IPS-18c (cell line): ENCODE results near the gene PHF23.
A peak's percentile ranks its signal among the peaks of the same experiment; 100 is the strongest.

Experiments
- H3K4me3 ChIP-seq: 2 replicates; pipeline ENCODE4 v1.7.0; 2013; ENCODE audit warnings: low read depth, mild to moderate bottlenecking, low read length, moderate library complexity; ENCODE audit not compliant: insufficient read depth
- H3K9me3 ChIP-seq: one replicate; pipeline ENCODE4 v1.6.1; 2013; ENCODE audit warnings: mild to moderate bottlenecking, low read length, moderate library complexity; ENCODE audit not compliant: control insufficient read depth, insufficient read depth

The PHF23 gene

DNA sequence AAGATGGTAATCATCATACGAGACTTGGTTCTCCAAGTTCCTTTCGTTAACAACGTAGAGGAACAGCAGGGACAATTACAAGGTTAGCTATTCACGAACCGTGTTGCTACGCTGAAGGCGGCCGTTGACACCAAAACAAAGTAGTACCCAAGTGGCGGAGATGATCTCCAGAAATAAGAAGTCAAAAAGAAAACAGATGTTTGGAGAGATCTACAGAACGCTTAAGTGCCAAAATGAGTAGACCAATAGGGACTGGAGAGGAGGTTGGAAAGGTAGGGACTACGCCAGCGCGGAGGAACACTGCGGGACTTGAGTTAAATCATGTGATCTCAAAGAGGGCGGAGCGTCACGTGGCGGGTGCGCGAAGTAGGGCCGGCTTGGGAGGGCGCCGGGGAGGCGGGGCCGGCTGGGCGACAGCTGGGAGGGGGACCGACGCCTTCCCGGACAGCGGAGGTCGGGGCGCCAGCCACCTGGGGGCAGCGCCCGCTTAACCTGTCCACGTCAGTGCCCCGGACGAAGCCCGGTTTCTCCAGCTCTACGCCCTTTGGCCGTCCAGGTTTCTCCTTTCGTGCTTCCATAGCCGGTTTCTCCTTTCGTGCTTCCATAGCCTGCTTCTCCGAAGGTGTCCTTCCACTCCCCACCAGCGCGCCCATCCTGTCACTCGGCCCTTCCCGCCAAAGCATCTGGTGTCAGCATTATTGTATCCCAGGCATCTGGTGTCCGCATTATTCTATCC is 3.6 kb upstream of the PHF23 start:
- Histone ChIP-seq H3K4me3 (peak overlapping the region; percentile 97), H3K9me3 (no peaks in the 10 kb centered on the region)

- H3K9me3 ChIP-seq, result no peaks in the 10 kb centered on the region
These were observed 2.8 kb upstream of the PHF23 start, which contains the start of gene GABARAP for GRCh38 chr17:7241783-7242716. TSS of gene GABARAP (minus strand) at chr17:7242449. CDS start at chr17:7242330, 119 bp downstream.

GRCh38 chr17:7241090-7241733 is 2.0 kb upstream of the PHF23 start:
- Histone ChIP-seq H3K9me3 (no peaks in the 10 kb centered on the region), H3K4me3 (peak overlapping the region; percentile 97)

More at GRCh38 chr17:7241783-7242716, 2.8 kb upstream of the PHF23 start, which contains the start of gene GABARAP:
- peak within 1 kb of the TSS; percentile 97 for H3K4me3 ChIP-seq

DNA sequence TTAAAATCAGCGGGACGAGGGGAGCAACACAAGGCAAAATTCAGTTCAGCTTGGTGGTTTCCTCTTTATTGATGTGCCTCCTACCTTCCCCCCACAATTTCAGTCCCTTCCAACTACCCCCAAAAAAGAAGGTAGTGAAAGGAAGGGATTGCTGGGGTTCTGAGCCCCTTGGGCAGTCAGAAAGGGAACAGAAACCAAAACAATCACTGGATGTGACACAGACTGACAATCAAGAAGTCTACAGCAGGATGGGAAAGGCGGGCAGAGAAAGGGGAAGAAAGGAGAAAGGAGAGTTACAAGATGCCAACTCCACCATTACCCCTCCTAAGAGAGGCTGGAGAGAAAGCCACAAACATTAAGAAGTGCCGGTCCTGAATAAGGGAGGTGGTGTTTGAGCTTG is 1.1 kb upstream of the PHF23 start:
- 0 out of 2 replicates have a peak overlapping the region, but pooled peaks have one; percentile 20 for H3K4me3 ChIP-seq
- no peaks in the 10 kb centered on the region for H3K9me3 ChIP-seq

GRCh38 chr17:7238420-7239090 is 702 bp downstream of the PHF23 start:
- Histone ChIP-seq H3K4me3 (peak overlapping the region; percentile 96), H3K9me3 (no peaks in the 10 kb centered on the region)

GRCh38 chr17:7237761-7238419 is 1.4 kb downstream of the PHF23 start:
- no peaks in the 10 kb centered on the region for H3K9me3 ChIP-seq
- H3K4me3 ChIP-seq, result peak overlapping the region; percentile 96

DNA sequence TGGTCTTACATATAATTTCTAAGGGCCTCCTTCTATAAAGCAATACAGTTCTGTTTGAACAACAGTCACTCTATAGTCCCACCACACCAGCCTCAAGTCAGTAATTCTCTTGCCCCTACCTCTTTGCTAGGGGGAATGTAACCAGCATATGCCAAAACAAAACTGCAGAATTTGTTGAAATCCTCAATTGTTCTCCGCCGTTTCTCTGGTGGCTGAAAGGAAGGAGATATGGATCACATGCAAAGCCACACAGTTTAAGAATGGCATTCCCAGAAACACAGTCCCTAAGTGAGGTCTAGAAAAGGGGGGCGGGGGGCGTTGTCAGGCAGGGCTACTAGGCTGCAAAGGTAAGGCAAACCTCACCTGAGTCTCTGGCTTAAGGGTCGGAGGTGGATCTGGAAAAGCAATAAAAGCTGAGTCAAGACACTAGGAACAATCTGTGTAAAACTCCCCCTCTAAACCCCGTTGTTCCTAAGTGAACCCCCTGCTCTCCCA is 1.9 kb downstream of the PHF23 start:
- Histone ChIP-seq H3K4me3 (peak overlapping the region; percentile 75), H3K9me3 (no peaks in the 10 kb centered on the region)

GRCh38 chr17:7236808-7237207 is 2.4 kb downstream of the PHF23 start:
- H3K9me3 ChIP-seq, result no peaks in the 10 kb centered on the region
- H3K4me3 ChIP-seq, result no peak overlapping the region

DNA sequence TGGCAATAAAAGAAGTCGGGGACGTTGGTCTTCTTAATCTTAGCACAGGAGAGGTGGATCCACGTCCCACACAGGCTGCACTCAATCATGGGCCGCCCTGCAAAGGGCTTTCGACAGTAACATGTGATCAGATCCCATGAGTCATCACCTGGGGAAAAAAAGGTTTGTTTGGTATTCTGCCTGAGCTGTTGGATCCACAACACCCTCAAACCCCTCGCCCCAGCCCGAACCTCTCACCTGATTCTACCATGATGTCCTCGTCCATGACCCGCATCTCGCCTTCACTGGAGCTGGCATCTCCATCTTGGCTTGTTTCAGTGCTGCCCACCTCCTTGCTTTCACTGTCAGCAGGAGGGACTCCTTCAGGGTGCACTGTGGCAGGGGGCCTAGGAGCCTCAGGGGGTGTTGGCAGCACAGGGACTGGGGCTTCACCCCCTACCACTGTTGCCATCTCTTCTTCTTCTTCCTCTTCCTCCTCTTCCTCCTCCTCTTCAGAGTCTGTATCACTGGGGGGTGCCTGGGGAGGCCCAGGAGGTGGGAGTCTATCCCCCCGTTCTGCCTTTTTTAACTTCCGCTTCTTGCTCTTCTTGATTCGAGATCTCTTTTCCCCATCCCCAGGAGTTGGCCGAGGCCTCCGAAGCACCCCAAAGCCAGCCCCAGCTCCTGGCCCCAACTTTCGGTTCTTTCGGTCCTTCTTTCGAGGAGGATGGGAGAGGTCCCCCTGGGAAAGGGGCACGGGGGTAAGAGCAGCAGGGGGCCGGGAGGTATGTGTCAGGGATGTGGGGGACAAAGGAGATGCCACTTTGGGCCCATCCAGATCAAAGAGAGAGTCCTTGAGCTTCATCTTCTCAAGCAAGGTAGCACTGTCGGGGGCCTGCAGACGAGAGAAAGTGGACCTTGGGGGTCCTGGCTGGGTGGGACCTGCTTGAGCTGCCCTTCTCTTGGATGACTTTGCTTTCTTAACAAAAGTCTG is 3.3 kb downstream of the PHF23 start:
- H3K9me3 ChIP-seq, result no peaks in the 10 kb centered on the region
- no peak overlapping the region; the same call in 1 of the 2 replicates for H3K4me3 ChIP-seq

GRCh38 chr17:7234083-7234951 is 4.9 kb downstream of the PHF23 start, which contains the start of gene DVL2:
TSS of gene DVL2 (minus strand) at chr17:7234517. CDS start at chr17:7234262, 255 bp downstream.
- no peaks in the 10 kb centered on the region for H3K9me3 ChIP-seq
- H3K4me3 ChIP-seq, result peak within 1 kb of the TSS; percentile 82

GRCh38 chr17:7233701-7234082 is 5.6 kb downstream of the PHF23 start:
- H3K9me3 ChIP-seq, result no peaks in the 10 kb centered on the region
- H3K4me3 ChIP-seq, result peak overlapping the region; percentile 82

- Histone ChIP-seq H3K4me3 (no peak overlapping the region), H3K9me3 (no peaks in the 10 kb centered on the region)
These were observed 7.1 kb downstream of the PHF23 start for GRCh38 chr17:7232114-7232513.

- H3K9me3 ChIP-seq, result no peaks in the 10 kb centered on the region
These were observed 9.8 kb downstream of the PHF23 start for GRCh38 chr17:7229504-7229903.

DNA sequence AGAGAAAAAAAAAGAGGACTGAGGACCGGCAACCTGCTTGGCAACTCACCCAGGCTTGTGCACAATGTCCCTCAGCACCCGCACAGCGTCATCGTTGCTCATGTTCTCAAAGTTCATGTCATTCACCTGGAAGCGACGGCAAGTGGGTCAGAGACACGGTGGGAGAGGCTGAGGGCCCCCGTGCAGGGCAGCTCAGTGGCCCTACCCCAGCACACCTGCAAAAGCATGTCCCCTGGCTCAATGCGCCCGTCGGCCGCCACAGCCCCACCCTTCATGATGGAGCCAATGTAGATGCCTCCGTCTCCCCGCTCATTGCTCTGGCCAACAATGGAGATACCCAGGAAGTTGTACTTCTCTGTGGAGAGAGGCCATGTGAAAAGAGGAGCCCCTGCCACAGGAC is 10.3 kb downstream of the PHF23 start:
- Histone ChIP-seq H3K4me3 (no peak overlapping the region), H3K9me3 (no peaks in the 10 kb centered on the region)

More at GRCh38 chr17:7229504-7229903, 9.8 kb downstream of the PHF23 start:
- H3K4me3 ChIP-seq, result no peak overlapping the region
